K562 (cell line): ENCODE measurements around the gene ANXA9. TPM values are rescaled to one million over a fixed set of nuclear protein-coding genes. Genes with fewer than 3 reads are reported as not detected.

Source experiments
- ADNP ChIP-seq: fragments of 200-800 bp; sonication (Bioruptor generic); IDR thresholded peaks from 2 replicates; pipeline ENCODE4 v1.6.1; 2016; ENCODE audit warnings: missing genetic modification characterization, missing compliant biosample characterization
- CHD1 ChIP-seq: fragments of 200-600 bp; sonication (generic); IDR thresholded peaks from one replicate; pipeline ENCODE4 v1.6.1; 2012; ENCODE audit warnings: mild to moderate bottlenecking, moderate library complexity, low read length, inconsistent platforms
- CTCFL ChIP-seq: IDR thresholded peaks from 2 replicates; pipeline ENCODE4 v1.6.1; 2011; ENCODE audit warnings: borderline replicate concordance, low read depth, mild to moderate bottlenecking, moderate library complexity, low read length; ENCODE audit not compliant: insufficient read depth, poor library complexity, severe bottlenecking
- DLX4 ChIP-seq: fragments of 250-450 bp; sonication (Bioruptor Pico); IDR thresholded peaks from 2 replicates; pipeline ENCODE4 v1.6.1; 2021; ENCODE audit warnings: mild to moderate bottlenecking
- E2F4 ChIP-seq: sonication (generic); formaldehyde crosslinking; IDR thresholded peaks from 2 replicates; pipeline ENCODE4 v1.8.0; 2022; ENCODE audit warnings: mild to moderate bottlenecking, low read depth, missing genetic modification reagents
- FOXP1 ChIP-seq: sonication (generic); formaldehyde crosslinking; IDR thresholded peaks from 2 replicates; pipeline ENCODE4 v1.8.0; 2022; ENCODE audit warnings: mild to moderate bottlenecking, missing genetic modification reagents
- GABPB2 ChIP-seq: fragments of 250-450 bp; sonication (Bioruptor Pico); conservative IDR thresholded peaks from 2 replicates; pipeline ENCODE4 v1.5.1; 2021; ENCODE audit warnings: mild to moderate bottlenecking
- GATAD2B ChIP-seq: fragments of 450-650 bp; IDR thresholded peaks from 2 replicates; pipeline ENCODE4 v1.6.1; 2017; ENCODE audit warnings: mild to moderate bottlenecking, borderline replicate concordance
- HDAC1 ChIP-seq, 2 experiments: fragments of 450-650 bp; IDR thresholded peaks; 2 replicates each; pipeline ENCODE4 v1.6.1; 2016 to 2017; ENCODE audit warnings: inconsistent platforms in 1 of 2, mild to moderate bottlenecking in 1 of 2, moderate library complexity in 1 of 2
- KLF1 ChIP-seq: fragments of 450-650 bp; IDR thresholded peaks from 2 replicates; pipeline ENCODE4 v1.6.1; 2016; ENCODE audit warnings: missing genetic modification characterization, missing compliant biosample characterization
- LEF1 ChIP-seq: fragments of 450-650 bp; IDR thresholded peaks from 2 replicates; pipeline ENCODE4 v1.6.1; 2016; ENCODE audit warnings: mild to moderate bottlenecking
- NONO ChIP-seq, 2 experiments: fragments of 200-400 bp in 1 of 2; fragments of 450-650 bp in 1 of 2; formaldehyde crosslinking in 1 of 2; IDR thresholded peaks; 2 replicates each; pipeline ENCODE4 v1.6.1; 2017; ENCODE audit warnings: low read depth in 2 of 2, mild to moderate bottlenecking in 2 of 2, moderate library complexity in 2 of 2, low read length in 1 of 2
- PATZ1 ChIP-seq: fragments of 250-450 bp; sonication (Bioruptor Pico); IDR thresholded peaks from 2 replicates; pipeline ENCODE4 v1.5.0; 2020; ENCODE audit warnings: mild to moderate bottlenecking, borderline replicate concordance
- PYGO2 ChIP-seq: fragments of 450-650 bp; IDR thresholded peaks from 2 replicates; pipeline ENCODE4 v1.6.1; 2016; ENCODE audit warnings: mild to moderate bottlenecking, missing genetic modification characterization, moderate library complexity, missing compliant biosample characterization
- STAT5A ChIP-seq: IDR thresholded peaks from 2 replicates; pipeline ENCODE4 v1.6.1; 2012; ENCODE audit warnings: low read length, inconsistent platforms, borderline replicate concordance
- TEAD2 ChIP-seq: fragments of 450-650 bp; IDR thresholded peaks from 2 replicates; pipeline ENCODE4 v1.6.1; 2016; ENCODE audit warnings: missing genetic modification characterization, control low read depth, missing compliant biosample characterization
- TEAD4 ChIP-seq, 2 experiments: sonication (generic) in 1 of 2; formaldehyde crosslinking in 1 of 2; IDR thresholded peaks; 2 replicates each; pipeline versions ENCODE4 v1.6.1 to v1.8.0; 2012 to 2022; ENCODE audit warnings: borderline replicate concordance in 1 of 2, inconsistent platforms in 1 of 2, low read length in 1 of 2, mild to moderate bottlenecking in 1 of 2, missing genetic modification reagents in 1 of 2
- TRIM28 ChIP-seq: fragments of 450-650 bp; IDR thresholded peaks from 2 replicates; pipeline ENCODE4 v1.6.1; 2017
- XRCC4 ChIP-seq: IDR thresholded peaks from one replicate; pipeline ENCODE4 v1.6.1; 2011; ENCODE audit not compliant: insufficient read depth, insufficient read length; ENCODE audit errors: extremely low read depth
- ZFP1 ChIP-seq: fragments of 450-650 bp; formaldehyde crosslinking; IDR thresholded peaks from 2 replicates; pipeline ENCODE4 v1.4.0; 2020; ENCODE audit warnings: mild to moderate bottlenecking, mixed read lengths
- ZFP30 ChIP-seq: fragments of 250-450 bp; sonication (Bioruptor Pico); IDR thresholded peaks from 2 replicates; pipeline ENCODE4 v1.8.0; 2022; ENCODE audit warnings: moderate library complexity, mild to moderate bottlenecking, inconsistent platforms, borderline replicate concordance
- ZNF384 ChIP-seq: IDR thresholded peaks from 2 replicates; pipeline ENCODE4 v1.6.1; 2012; ENCODE audit warnings: low read depth, low read length, improper control_type of control experiment
- ZNF507 ChIP-seq: conservative IDR thresholded peaks from 2 replicates; pipeline ENCODE4 v1.6.1; 2017; ENCODE audit warnings: missing genetic modification characterization, missing compliant biosample characterization
- polyA plus RNA-seq, 8 experiments: library from polyadenylated mRNA; depleted of rRNA in 4 of 8; stranded (reverse) in 5 of 8; unstranded in 3 of 8; fragments of >200 nt; fragmentation: Nextera tagmentation in 2 of 8; fragmentation: Illumina TruSeq in 1 of 8; extraction: Ambion mirVana in 2 of 8; extraction: Trizol in 1 of 8; gene quantifications; 2 replicates each; pipeline versions ENCODE4 v1.2.1 to v1.2.3, GENCODE V29; 2011 to 2014; ENCODE audit warnings: inconsistent platforms in 1 of 8, missing spikeins in 1 of 8
- total RNA-seq, 7 experiments: library from RNA; depleted of rRNA in 6 of 7; stranded (reverse); fragments of >200 nt in 6 of 7; fragmentation: Illumina TruSeq in 2 of 7; extraction: Trizol in 2 of 7; gene quantifications; 2 replicates each; pipeline versions ENCODE4 v1.2.1 to v1.2.3, GENCODE V29; 2011 to 2021; ENCODE audit warnings: low replicate concordance in 1 of 7

ANXA9 gene
- total and polyA plus RNA-seq, 9 of the 15 experiments (the other 6 are each of a cell fraction or from before 2014, with no cell fraction given): 0.24 to 1.6 (median 0.57) TPM

GRCh38 chr1:150999051-150999674 lies 17.1 kb downstream of the ANXA9 start (continued):
- TF ChIP-seq TEAD4 (IDR thresholded peaks at IDR 0.05; ENCODE audit: low read length) (peak; percentile 72), TEAD4 (CRISPR knock-in tag; IDR thresholded peaks at IDR 0.05; ENCODE audit: borderline replicate concordance) (no peak), HDAC1 (IDR thresholded peaks at IDR 0.05) (peak in 1 of 2 experiments; percentile 76; a peak in 2 of 4 replicates), DLX4 (no peak), FOXP1 (CRISPR knock-in tag) (no peak), ZFP1 (CRISPR knock-in tag) (no peak), CHD1 (no peak), GATAD2B (no peak), TRIM28 (no peak), E2F4 (CRISPR knock-in tag) (no peak), XRCC4 (no peak), NONO (IDR thresholded peaks at IDR 0.05; ENCODE audit: low read depth in 2 of 2, low read length in 1 of 2) (no peak), ADNP (no peak), STAT5A (0 out of 2 replicates have a peak, but pooled peaks have one; percentile 21), LEF1 (peak; percentile 94), PYGO2 (tag) (no peak), ZNF507 (tag) (no peak), GABPB2 (CRISPR knock-in tag) (no peak), TEAD2 (tag) (no peak), ZFP30 (CRISPR knock-in tag) (no peak), ZNF384 (no peak), KLF1 (tag) (no peak), CTCFL (no peak), PATZ1 (CRISPR knock-in tag) (no peak)
